ENCODE results near the gene TICAM1.

TICAM1 gene

DNA sequence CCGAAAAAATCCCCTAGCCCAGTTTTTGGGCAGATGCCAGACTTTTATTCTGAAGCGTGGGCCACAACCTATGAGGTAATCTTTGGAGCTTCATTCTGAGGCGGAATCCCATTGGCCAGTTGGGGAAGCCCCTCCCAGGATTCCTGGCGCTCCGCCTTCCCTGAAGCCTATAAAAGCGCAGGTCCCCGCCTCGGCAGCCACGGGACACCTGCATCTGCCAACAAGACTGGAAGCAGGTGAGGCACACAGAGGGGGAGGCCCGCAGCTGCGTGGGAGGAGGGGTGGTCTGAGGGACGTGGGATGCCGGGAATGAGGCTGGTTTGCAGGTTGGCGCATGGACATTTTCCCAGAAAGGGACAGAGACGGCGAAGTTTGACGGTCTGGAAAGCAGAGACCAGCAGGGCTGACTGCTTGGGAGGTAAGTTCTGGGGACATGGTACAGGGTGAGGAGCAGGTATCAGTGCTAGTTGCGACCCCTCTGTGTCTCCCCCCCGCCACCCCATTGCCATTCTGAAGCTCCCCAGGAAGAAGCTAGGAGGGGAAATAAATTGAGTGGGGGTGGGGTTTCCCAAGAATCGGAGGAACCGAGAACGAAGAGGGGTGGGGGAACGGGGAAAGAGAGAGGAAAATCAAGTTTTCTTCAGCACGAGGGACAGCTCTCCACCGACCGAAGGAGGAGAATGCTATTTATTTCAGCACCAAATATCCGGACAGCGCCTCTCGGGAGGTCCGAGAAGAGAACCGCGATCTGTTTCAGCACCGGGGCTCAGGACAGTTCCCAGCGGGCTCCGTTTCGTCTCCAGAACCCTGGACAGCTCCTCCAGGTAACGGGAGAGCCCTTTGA is 62.4 kb downstream of the TICAM1 start:
- peak; percentile 91 for DNase-seq
